Karpas-422 (cell line): ENCODE results near the gene DPP10. TPM values are rescaled to one million over a fixed set of nuclear protein-coding genes. Genes with fewer than 3 reads are reported as not detected.

Source experiments
- DNase-seq: peaks from one replicate; pipeline ENCODE4 v3.0.0-alpha.2; 2015
- H2AFZ ChIP-seq: fragments of 200-600 bp; sonication (generic); 2 replicates; pipeline ENCODE4 v1.6.1; 2014; ENCODE audit warnings: antibody characterized with exemption, low read length, mixed read lengths
- H3K27ac ChIP-seq: fragments of 200-600 bp; sonication (generic); 2 replicates; pipeline ENCODE4 v1.5.1; 2014; ENCODE audit warnings: mild to moderate bottlenecking, low read length, moderate library complexity
- H3K27me3 ChIP-seq: fragments of 200-600 bp; sonication (generic); 2 replicates; pipeline ENCODE4 v1.6.1; 2014; ENCODE audit warnings: low read length, mixed read lengths
- H3K36me3 ChIP-seq: fragments of 200-600 bp; sonication (generic); 2 replicates; pipeline ENCODE4 v1.6.1; 2014; ENCODE audit warnings: low read length, mixed read lengths; ENCODE audit not compliant: insufficient read depth
- H3K4me1 ChIP-seq: fragments of 200-600 bp; sonication (generic); 2 replicates; pipeline ENCODE4 v1.6.1; 2014; ENCODE audit warnings: mild to moderate bottlenecking, low read length, mixed read lengths
- H3K4me2 ChIP-seq: fragments of 200-600 bp; sonication (generic); 2 replicates; pipeline ENCODE4 v1.6.1; 2014; ENCODE audit warnings: low read length, low read depth, mild to moderate bottlenecking; ENCODE audit not compliant: poor library complexity, severe bottlenecking
- H3K4me3 ChIP-seq: fragments of 200-600 bp; sonication (generic); 2 replicates; pipeline ENCODE4 v1.5.1; 2014; ENCODE audit warnings: mild to moderate bottlenecking, antibody characterized with exemption, low read length, mixed read lengths
- H3K79me2 ChIP-seq: fragments of 200-600 bp; sonication (generic); 2 replicates; pipeline ENCODE4 v1.6.1; 2014; ENCODE audit warnings: mild to moderate bottlenecking, low read length, mixed read lengths
- H3K9ac ChIP-seq: fragments of 200-600 bp; sonication (generic); 2 replicates; pipeline ENCODE4 v1.6.0; 2014; ENCODE audit warnings: low read length
- H3K9me2 ChIP-seq: fragments of 200-600 bp; sonication (generic), shearing (Covaris generic); replicated peaks from 2 replicates; pipeline ENCODE4 v1.6.0; 2014; ENCODE audit warnings: mild to moderate bottlenecking, low read length, moderate library complexity; ENCODE audit not compliant: insufficient read depth
- H3K9me3 ChIP-seq: fragments of 300-700, 200-600 bp; sonication (generic); 2 replicates; pipeline ENCODE4 v1.6.1; 2014; ENCODE audit warnings: low read length, mixed read lengths
- H4K20me1 ChIP-seq: fragments of 200-600 bp; sonication (generic); 2 replicates; pipeline ENCODE4 v1.6.1; 2014; ENCODE audit warnings: mild to moderate bottlenecking, antibody characterized with exemption, low read length, low read depth; ENCODE audit not compliant: insufficient read depth
- total RNA-seq: library from RNA; depleted of rRNA; stranded (reverse); fragments of >200 nt; shearing (Covaris generic); gene quantifications from 2 replicates; pipeline ENCODE4 v1.2.3, GENCODE V29; 2014; ENCODE audit warnings: low replicate concordance

The DPP10 gene
- total RNA-seq, 1 experiment from 2014 or later: not detected

GRCh38 chr2:115277366-115277765 is 834.9 kb downstream of the DPP10 start:
- Histone ChIP-seq H3K4me3 (no peak overlapping the region), H4K20me1 (no peaks in the 10 kb centered on the region), H3K27ac (no peak overlapping the region), H3K9me2 (no peaks in the 10 kb centered on the region), H3K27me3 (no peaks in the 10 kb centered on the region), H3K36me3 (no peaks in the 10 kb centered on the region), H3K79me2 (no peaks in the 10 kb centered on the region), H3K4me1 (no peaks in the 10 kb centered on the region), H3K9me3 (no peaks in the 10 kb centered on the region), H3K9ac (no peak overlapping the region), H2AFZ (no peak overlapping the region), H3K4me2 (no peak overlapping the region)
- DNase-seq: no peak

GRCh38 chr2:115285416-115285815 is 843.0 kb downstream of the DPP10 start:
- Histone ChIP-seq H3K79me2 (no peaks in the 10 kb centered on the region), H3K4me1 (no peaks in the 10 kb centered on the region), H3K27ac (no peak overlapping the region), H3K9ac (no peak overlapping the region), H3K27me3 (no peaks in the 10 kb centered on the region), H3K36me3 (no peaks in the 10 kb centered on the region), H2AFZ (no peak overlapping the region), H3K9me3 (no peaks in the 10 kb centered on the region), H3K4me3 (no peak overlapping the region), H3K9me2 (no peaks in the 10 kb centered on the region), H3K4me2 (no peak overlapping the region), H4K20me1 (no peaks in the 10 kb centered on the region)
- no peak for DNase-seq

GRCh38 chr2:115290478-115290877 is 848.0 kb downstream of the DPP10 start:
- no peaks in the 10 kb centered on the region for H3K79me2 ChIP-seq
- H3K4me1 ChIP-seq: no peaks in the 10 kb centered on the region
- H3K4me2 ChIP-seq: no peak overlapping the region
- H3K9ac ChIP-seq: no peak overlapping the region
- peaks cover 3% of the 10 kb centered on the region; the same call in 1 of the 2 replicates for H3K9me3 ChIP-seq
- no peak overlapping the region for H3K4me3 ChIP-seq
- no peaks in the 10 kb centered on the region for H4K20me1 ChIP-seq
- H3K27me3 ChIP-seq: no peaks in the 10 kb centered on the region
- H3K27ac ChIP-seq: no peak overlapping the region
- no peaks in the 10 kb centered on the region for H3K9me2 ChIP-seq
- DNase-seq: no peak
- H2AFZ ChIP-seq: no peak overlapping the region
- H3K36me3 ChIP-seq: no peaks in the 10 kb centered on the region

- H3K27ac ChIP-seq: no peak overlapping the region
- no peaks in the 10 kb centered on the region for H3K9me2 ChIP-seq
- H3K27me3 ChIP-seq: no peaks in the 10 kb centered on the region
- no peaks in the 10 kb centered on the region for H4K20me1 ChIP-seq
- DNase-seq: no peak
- H3K4me3 ChIP-seq: no peak overlapping the region
- no peak overlapping the region for H3K4me2 ChIP-seq
- no peaks in the 10 kb centered on the region for H3K36me3 ChIP-seq
- H3K9ac ChIP-seq: no peak overlapping the region
- H2AFZ ChIP-seq: no peak overlapping the region
- H3K4me1 ChIP-seq: no peaks in the 10 kb centered on the region
- H3K79me2 ChIP-seq: no peaks in the 10 kb centered on the region
- peaks cover 3% of the 10 kb centered on the region; the same call in 1 of the 2 replicates for H3K9me3 ChIP-seq
Observed at GRCh38 chr2:115292742-115293141, 850.3 kb downstream of the DPP10 start.

- Histone ChIP-seq H3K9ac (no peak overlapping the region), H3K9me2 (no peaks in the 10 kb centered on the region), H3K27ac (no peak overlapping the region), H3K79me2 (no peaks in the 10 kb centered on the region), H2AFZ (no peak overlapping the region), H3K27me3 (no peaks in the 10 kb centered on the region), H4K20me1 (no peaks in the 10 kb centered on the region), H3K4me2 (no peak overlapping the region), H3K9me3 (peaks cover 3% of the 10 kb centered on the region; the same call in 1 of the 2 replicates), H3K4me3 (no peak overlapping the region), H3K4me1 (no peaks in the 10 kb centered on the region), H3K36me3 (no peaks in the 10 kb centered on the region)
- no peak for DNase-seq
Observed at GRCh38 chr2:115294999-115295398, 852.6 kb downstream of the DPP10 start.

GRCh38 chr2:115297056-115297455 is 854.6 kb downstream of the DPP10 start:
- no peak overlapping the region for H3K9ac ChIP-seq
- no peaks in the 10 kb centered on the region for H4K20me1 ChIP-seq
- no peaks in the 10 kb centered on the region for H3K9me3 ChIP-seq
- no peak overlapping the region for H3K4me3 ChIP-seq
- no peak overlapping the region for H3K27ac ChIP-seq
- no peaks in the 10 kb centered on the region for H3K79me2 ChIP-seq
- no peaks in the 10 kb centered on the region for H3K9me2 ChIP-seq
- H3K36me3 ChIP-seq: no peaks in the 10 kb centered on the region
- no peak overlapping the region for H2AFZ ChIP-seq
- no peak for DNase-seq
- no peaks in the 10 kb centered on the region for H3K27me3 ChIP-seq
- H3K4me1 ChIP-seq: no peaks in the 10 kb centered on the region
- H3K4me2 ChIP-seq: no peak overlapping the region

- no peaks in the 10 kb centered on the region for H3K79me2 ChIP-seq
- no peaks in the 10 kb centered on the region for H3K9me2 ChIP-seq
- H3K27me3 ChIP-seq: no peaks in the 10 kb centered on the region
- no peak overlapping the region for H3K4me2 ChIP-seq
- no peaks in the 10 kb centered on the region for H4K20me1 ChIP-seq
- no peaks in the 10 kb centered on the region for H3K4me1 ChIP-seq
- no peak overlapping the region for H3K9ac ChIP-seq
- H3K4me3 ChIP-seq: no peak overlapping the region
- H3K36me3 ChIP-seq: no peaks in the 10 kb centered on the region
- H2AFZ ChIP-seq: no peak overlapping the region
- peaks cover 3% of the 10 kb centered on the region; the same call in 1 of the 2 replicates for H3K9me3 ChIP-seq
- H3K27ac ChIP-seq: no peak overlapping the region
- no peak for DNase-seq
Observed at GRCh38 chr2:115299199-115299598, 856.8 kb downstream of the DPP10 start.

- H3K27ac ChIP-seq: no peak overlapping the region
- H3K9me2 ChIP-seq: no peaks in the 10 kb centered on the region
- H3K4me3 ChIP-seq: no peak overlapping the region
- H4K20me1 ChIP-seq: no peaks in the 10 kb centered on the region
- no peak overlapping the region for H3K9ac ChIP-seq
- H3K79me2 ChIP-seq: no peaks in the 10 kb centered on the region
- DNase-seq: no peak
- H3K27me3 ChIP-seq: no peaks in the 10 kb centered on the region
- no peaks in the 10 kb centered on the region for H3K36me3 ChIP-seq
- H2AFZ ChIP-seq: no peak overlapping the region
- peaks cover 11% of the 10 kb centered on the region for H3K9me3 ChIP-seq
- no peaks in the 10 kb centered on the region for H3K4me1 ChIP-seq
- H3K4me2 ChIP-seq: no peak overlapping the region
Observed at GRCh38 chr2:115305712-115306111, 863.3 kb downstream of the DPP10 start.

- Histone ChIP-seq H3K9me2 (no peaks in the 10 kb centered on the region), H3K36me3 (no peaks in the 10 kb centered on the region), H3K27ac (no peak overlapping the region), H3K9ac (no peak overlapping the region), H3K79me2 (no peaks in the 10 kb centered on the region), H3K4me1 (no peaks in the 10 kb centered on the region), H3K4me3 (no peak overlapping the region), H4K20me1 (no peaks in the 10 kb centered on the region), H2AFZ (no peak overlapping the region), H3K4me2 (no peak overlapping the region), H3K27me3 (no peaks in the 10 kb centered on the region), H3K9me3 (peaks cover 23% of the 10 kb centered on the region; the same call in 1 of the 2 replicates)
- no peak for DNase-seq
Observed at GRCh38 chr2:115314119-115314518, 871.7 kb downstream of the DPP10 start.
